Vagina (tissue), 2 donors: ENCODE results near the gene REPS2. TPM values are rescaled to one million over a fixed set of nuclear protein-coding genes. Genes with fewer than 3 reads are reported as not detected.

Source experiments
- DNase-seq, 2 donors: peaks; one replicate each; pipeline ENCODE4 v3.0.0-alpha.2; 2017; ENCODE audit errors: extremely low spot score in 2 of 2
- H3K27ac ChIP-seq: fragments of 200-600 bp; sonication (generic); one replicate; pipeline ENCODE4 v1.5.1; 2019
- H3K27me3 ChIP-seq: fragments of 200-600 bp; sonication (generic); one replicate; pipeline ENCODE4 v1.5.1; 2019
- H3K36me3 ChIP-seq, 2 donors: fragments of 200-600 bp; sonication (generic); one replicate each; pipeline ENCODE4 v1.5.1; 2017 to 2019
- H3K4me1 ChIP-seq: fragments of 200-600 bp; sonication (generic); one replicate; pipeline ENCODE4 v1.5.1; 2019
- H3K4me3 ChIP-seq, 2 donors: fragments of 200-600 bp; sonication (generic); 1 replicate in 1 of 2; 2 replicates in 1 of 2; pipeline ENCODE4 v1.5.1; 2016 to 2019
- H3K9me3 ChIP-seq: fragments of 200-600 bp; sonication (generic); one replicate; pipeline ENCODE4 v1.5.1; 2019
- CTCF ChIP-seq, 3 experiments: fragments of 450-650 bp in 2 of 3; fragments of 200-600 bp in 1 of 3; sonication (generic) in 1 of 3; IDR thresholded peaks; one replicate each; pipeline ENCODE4 v1.5.1; 2017 to 2019; ENCODE audit warnings: antibody characterized with exemption in 3 of 3, mild to moderate bottlenecking in 2 of 3, moderate library complexity in 2 of 3
- POLR2A ChIP-seq, 2 donors: fragments of 450-650 bp; IDR thresholded peaks; one replicate each; pipeline ENCODE4 v1.6.1; 2017; ENCODE audit warnings: antibody characterized with exemption in 2 of 2, mild to moderate bottlenecking in 2 of 2, moderate library complexity in 2 of 2
- POLR2AphosphoS5 ChIP-seq, 2 donors: sonication (generic); formaldehyde crosslinking; IDR thresholded peaks; one replicate each; pipeline ENCODE4 v1.9.0; 2017; ENCODE audit warnings: antibody characterized with exemption in 2 of 2, mild to moderate bottlenecking in 2 of 2, low read depth in 1 of 2; ENCODE audit not compliant: insufficient read depth in 1 of 2
- intact Hi-C: fragments of 100-400 bp; cut with DNase I; formaldehyde crosslinking; loops from one replicate; pipeline ENCODE4 v1.15.1; 2023
- total RNA-seq: library from RNA; depleted of rRNA; stranded (reverse); fragments of >200 nt; gene quantifications from one replicate; pipeline ENCODE4 v1.2.3, GENCODE V29; 2016

The REPS2 gene
- total RNA-seq, 1 donor from 2014 or later: 10.8 TPM

DNA sequence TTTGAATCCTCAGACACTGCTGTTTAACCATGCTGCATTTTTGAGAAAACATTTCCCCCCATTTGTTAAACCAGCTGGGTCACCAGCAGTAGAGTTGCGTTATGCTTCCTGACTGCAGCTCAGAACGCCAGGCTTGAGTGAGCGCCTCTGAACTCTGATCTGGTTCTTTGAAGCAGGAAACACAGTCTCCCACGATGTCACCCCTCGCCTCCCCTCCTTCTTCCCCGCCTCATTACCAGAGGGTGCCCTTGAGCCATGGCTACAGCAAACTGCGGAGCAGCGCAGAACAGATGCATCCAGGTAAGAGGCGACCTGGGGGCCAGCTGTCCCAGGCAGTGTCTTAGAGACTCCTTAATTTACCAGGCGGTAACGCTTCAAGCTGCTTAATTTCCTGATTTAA is 78.4 kb downstream of the REPS2 start:
- no peaks in the 10 kb centered on the region for H3K4me1 ChIP-seq
- no peaks in the 10 kb centered on the region for H3K27me3 ChIP-seq
- no peak overlapping the region for H3K27ac ChIP-seq
- no peak overlapping the region for H3K4me3 ChIP-seq
- no peak for DNase-seq
- no peaks in the 10 kb centered on the region for H3K9me3 ChIP-seq
- no peaks in the 10 kb centered on the region for H3K36me3 ChIP-seq
- TF ChIP-seq POLR2A (IDR thresholded peaks at IDR 0.05): no peak
- TF ChIP-seq POLR2AphosphoS5 (IDR thresholded peaks at IDR 0.05; ENCODE audit: insufficient read depth in 1 of 2, low read depth in 1 of 2): no peak
- TF ChIP-seq CTCF (IDR thresholded peaks at IDR 0.05): no peak
- intact Hi-C loops: no loop called here

DNA sequence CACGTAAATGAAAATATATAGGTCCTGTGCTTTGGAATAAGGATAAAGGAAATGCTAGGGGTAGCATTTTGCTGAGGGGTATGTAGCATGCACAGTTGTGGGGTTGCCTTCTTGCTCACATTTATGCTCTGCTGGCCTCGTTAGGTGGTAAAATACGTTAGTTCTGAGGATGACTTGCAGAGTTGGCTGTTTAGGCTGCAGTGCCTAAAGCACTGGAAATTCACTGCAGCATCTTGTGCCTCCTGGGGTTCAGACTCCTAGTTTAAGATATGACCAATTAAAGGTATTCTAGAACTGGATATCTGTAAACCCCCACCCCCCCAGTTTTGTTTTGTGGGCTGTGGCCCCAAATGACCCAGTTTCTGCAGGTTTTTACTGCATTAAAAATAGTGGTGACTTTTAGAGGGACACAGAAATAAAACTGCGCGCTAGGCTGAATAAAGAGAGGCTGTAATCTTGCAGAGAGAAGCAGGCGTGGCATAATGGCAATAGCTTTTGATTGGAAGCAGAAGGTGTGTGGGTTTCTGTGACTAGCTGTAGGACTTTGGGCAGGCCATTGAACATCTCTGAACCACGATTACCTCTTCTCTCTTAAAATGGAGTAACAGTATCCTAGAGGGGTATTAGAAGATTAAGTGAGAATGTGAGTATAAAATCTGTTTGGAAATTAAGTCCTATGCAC is 79.3 kb downstream of the REPS2 start:
- H3K4me1 ChIP-seq: no peaks in the 10 kb centered on the region
- intact Hi-C loops: no loop called here
- no peak overlapping the region for H3K4me3 ChIP-seq
- no peak for TF ChIP-seq POLR2A (IDR thresholded peaks at IDR 0.05)
- no peak for TF ChIP-seq CTCF (IDR thresholded peaks at IDR 0.05)
- no peak for TF ChIP-seq POLR2AphosphoS5 (IDR thresholded peaks at IDR 0.05; ENCODE audit: insufficient read depth in 1 of 2, low read depth in 1 of 2)
- no peaks in the 10 kb centered on the region for H3K36me3 ChIP-seq
- no peak for DNase-seq
- H3K27ac ChIP-seq: no peak overlapping the region
- H3K27me3 ChIP-seq: no peaks in the 10 kb centered on the region
- H3K9me3 ChIP-seq: no peaks in the 10 kb centered on the region

- Histone ChIP-seq H3K27me3 (no peaks in the 10 kb centered on the region), H3K36me3 (no peaks in the 10 kb centered on the region), H3K4me3 (no peak overlapping the region), H3K4me1 (no peaks in the 10 kb centered on the region), H3K9me3 (no peaks in the 10 kb centered on the region), H3K27ac (no peak overlapping the region)
- DNase-seq: no peak
- intact Hi-C loops: no loop called here
- TF ChIP-seq POLR2AphosphoS5 (IDR thresholded peaks at IDR 0.05; ENCODE audit: insufficient read depth in 1 of 2, low read depth in 1 of 2) (no peak), POLR2A (IDR thresholded peaks at IDR 0.05) (no peak), CTCF (IDR thresholded peaks at IDR 0.05) (no peak)
These were observed 81.5 kb downstream of the REPS2 start for GRCh38 chrX:17027931-17028330.

GRCh38 chrX:17028356-17028755 is 81.9 kb downstream of the REPS2 start:
- no peaks in the 10 kb centered on the region for H3K9me3 ChIP-seq
- no peak for TF ChIP-seq POLR2A (IDR thresholded peaks at IDR 0.05)
- no peak for TF ChIP-seq POLR2AphosphoS5 (IDR thresholded peaks at IDR 0.05; ENCODE audit: insufficient read depth in 1 of 2, low read depth in 1 of 2)
- no peak for TF ChIP-seq CTCF (IDR thresholded peaks at IDR 0.05)
- no peak for DNase-seq
- H3K36me3 ChIP-seq: no peaks in the 10 kb centered on the region
- no peak overlapping the region for H3K27ac ChIP-seq
- no peaks in the 10 kb centered on the region for H3K27me3 ChIP-seq
- no peaks in the 10 kb centered on the region for H3K4me1 ChIP-seq
- H3K4me3 ChIP-seq: no peak overlapping the region
- intact Hi-C loops: no loop called here

GRCh38 chrX:17030092-17030491 is 83.6 kb downstream of the REPS2 start:
- H3K4me3 ChIP-seq: no peak overlapping the region
- no peaks in the 10 kb centered on the region for H3K27me3 ChIP-seq
- no peak for DNase-seq
- H3K4me1 ChIP-seq: no peaks in the 10 kb centered on the region
- TF ChIP-seq POLR2A (IDR thresholded peaks at IDR 0.05) (no peak), POLR2AphosphoS5 (IDR thresholded peaks at IDR 0.05; ENCODE audit: insufficient read depth in 1 of 2, low read depth in 1 of 2) (no peak), CTCF (IDR thresholded peaks at IDR 0.05) (no peak)
- H3K27ac ChIP-seq: no peak overlapping the region
- H3K36me3 ChIP-seq: no peaks in the 10 kb centered on the region
- intact Hi-C loops: no loop called here
- H3K9me3 ChIP-seq: no peaks in the 10 kb centered on the region
